SK-N-SH (cell line): ENCODE results near the gene TESMIN. TPM values are rescaled to one million over a fixed set of nuclear protein-coding genes. Genes with fewer than 3 reads are reported as not detected.

Source experiments
- CTCF ChIA-PET: fragments of 300-600, 350-600 bp; formaldehyde crosslinking; extraction: SDS; loops from one replicate; lab custom pipeline; 2021; lab: Yijun Ruan, JAX
- POLR2A ChIA-PET: fragments of 350-600 bp; sonication (Branson Sonifier 250); formaldehyde crosslinking; extraction: SDS; loops from one replicate; lab custom pipeline; 2020; ENCODE audit warnings: antibody characterized with exemption, inconsistent platforms; lab: Yijun Ruan, JAX
- DNase-seq: peaks from one replicate; pipeline ENCODE4 v3.0.0; 2012
- H2AFZ ChIP-seq: fragments of 200-600 bp; sonication (generic); 2 replicates; pipeline ENCODE4 v1.8.1; 2016; ENCODE audit warnings: antibody characterized with exemption, mild to moderate bottlenecking, low read depth
- H3F3A ChIP-seq: fragments of 200-600 bp; sonication (generic); replicated peaks from 2 replicates; pipeline ENCODE3; 2016; ENCODE audit warnings: antibody characterized with exemption, mild to moderate bottlenecking; ENCODE audit not compliant: insufficient read depth
- H3K27ac ChIP-seq, 2 experiments: fragments of 200-500 bp in 1 of 2; fragments of 200-600 bp in 1 of 2; sonication (Bioruptor generic) in 1 of 2; sonication (generic), shearing (Covaris generic) in 1 of 2; 2 replicates each; pipeline versions ENCODE4 v1.5.1 to v1.6.1; 2014 to 2016; ENCODE audit warnings: low read depth in 2 of 2, inconsistent platforms in 1 of 2, low read length in 1 of 2, mild to moderate bottlenecking in 1 of 2, mixed read lengths in 1 of 2
- H3K27me3 ChIP-seq: fragments of 200-600 bp; sonication (generic), shearing (Covaris generic); 2 replicates; pipeline ENCODE4 v1.6.1; 2016; ENCODE audit warnings: mixed run types; ENCODE audit not compliant: insufficient read depth
- H3K36me3 ChIP-seq, 2 experiments: fragments of 200-500 bp in 1 of 2; fragments of 200-600 bp in 1 of 2; sonication (Bioruptor generic) in 1 of 2; sonication (generic) in 1 of 2; replicated peaks in 1 of 2; 2 replicates each; pipeline versions ENCODE3 to v1.5.1; 2014 to 2016; ENCODE audit warnings: low read length in 1 of 2, mild to moderate bottlenecking in 1 of 2; ENCODE audit not compliant: insufficient read depth in 2 of 2, control insufficient read depth in 1 of 2
- H3K4me1 ChIP-seq, 2 experiments: fragments of 200-500 bp in 1 of 2; fragments of 200-600 bp in 1 of 2; sonication (Bioruptor generic) in 1 of 2; sonication (generic), shearing (Covaris generic) in 1 of 2; 2 replicates each; pipeline versions ENCODE4 v1.5.1 to v1.6.1; 2014 to 2016; ENCODE audit warnings: low read depth in 1 of 2, low read length in 1 of 2, mixed run types in 1 of 2; ENCODE audit not compliant: insufficient read depth in 2 of 2, control insufficient read depth in 1 of 2
- H3K4me2 ChIP-seq: fragments of 200-600 bp; sonication (generic), shearing (Covaris generic); 2 replicates; pipeline ENCODE4 v1.6.1; 2017; ENCODE audit warnings: mixed run types
- H3K4me3 ChIP-seq, 2 experiments: fragments of 200-500 bp in 1 of 2; fragments of 200-600 bp in 1 of 2; sonication (Bioruptor generic) in 1 of 2; sonication (generic), shearing (Covaris generic) in 1 of 2; 2 replicates each; pipeline versions ENCODE4 v1.5.1 to v1.8.1; 2014 to 2016; ENCODE audit warnings: low read depth in 2 of 2, inconsistent platforms in 1 of 2, low read length in 1 of 2, mild to moderate bottlenecking in 1 of 2, mixed read lengths in 1 of 2, moderate library complexity in 1 of 2
- H3K79me2 ChIP-seq: fragments of 200-600 bp; sonication (generic); 2 replicates; pipeline ENCODE4 v1.8.1; 2017; ENCODE audit warnings: mild to moderate bottlenecking; ENCODE audit not compliant: insufficient read depth
- H3K9ac ChIP-seq: fragments of 200-600 bp; sonication (generic); 2 replicates; pipeline ENCODE4 v1.6.1; 2017; ENCODE audit warnings: mixed run types
- H3K9me2 ChIP-seq: fragments of 200-600 bp; sonication (generic); 2 replicates; pipeline ENCODE4 v1.6.1; 2017; ENCODE audit warnings: mixed run types
- H3K9me3 ChIP-seq: fragments of 200-600 bp; sonication (generic); 2 replicates; pipeline ENCODE4 v1.6.1; 2017; ENCODE audit warnings: mixed run types, mild to moderate bottlenecking, moderate library complexity
- H4K20me1 ChIP-seq: fragments of 200-600 bp; sonication (generic); 2 replicates; pipeline ENCODE4 v1.6.1; 2017; ENCODE audit warnings: mild to moderate bottlenecking, mixed run types; ENCODE audit not compliant: insufficient read depth
- CHD2 ChIP-seq: fragments of 150-350 bp; IDR thresholded peaks from 2 replicates; pipeline ENCODE4 v1.6.1; 2018; ENCODE audit warnings: low read length; ENCODE audit not compliant: partially characterized antibody
- CTCF ChIP-seq: fragments of 200-600 bp; sonication (generic); IDR thresholded peaks from 2 replicates; pipeline ENCODE4 v1.6.1; 2017; ENCODE audit warnings: antibody characterized with exemption, mild to moderate bottlenecking, moderate library complexity
- ELF1 ChIP-seq: IDR thresholded peaks from 2 replicates; pipeline ENCODE4 v1.4.0; 2012
- EP300 ChIP-seq, 2 experiments: IDR thresholded peaks; 2 replicates each; pipeline versions ENCODE4 v1.4.0 to v1.6.1; 2012; ENCODE audit warnings: borderline replicate concordance in 1 of 2, low read depth in 1 of 2, low read length in 1 of 2
- EZH2phosphoT487 ChIP-seq: fragments of 200-600 bp; sonication (generic); IDR thresholded peaks from 2 replicates; pipeline ENCODE4 v1.6.1; 2017; ENCODE audit warnings: low read depth, mixed run types, mild to moderate bottlenecking, antibody characterized with exemption, moderate library complexity, borderline replicate concordance
- GABPA ChIP-seq: IDR thresholded peaks from 2 replicates; pipeline ENCODE4 v1.4.0; 2012; ENCODE audit warnings: low read depth, mild to moderate bottlenecking
- IRF3 ChIP-seq: fragments of 150-350 bp; IDR thresholded peaks from 2 replicates; pipeline ENCODE4 v1.6.1; 2016; ENCODE audit warnings: mild to moderate bottlenecking, low read depth, low read length
- JUND ChIP-seq: IDR thresholded peaks from 2 replicates; pipeline ENCODE4 v1.4.0; 2012
- NFIC ChIP-seq: IDR thresholded peaks from 2 replicates; pipeline ENCODE4 v1.4.0; 2012; ENCODE audit warnings: borderline replicate concordance
- PBX3 ChIP-seq: IDR thresholded peaks from 2 replicates; pipeline ENCODE4; 2012
- POLR2AphosphoS5 ChIP-seq: IDR thresholded peaks from 2 replicates; pipeline ENCODE4 v1.6.1; 2012; ENCODE audit warnings: low read depth, low read length
- RAD21 ChIP-seq: IDR thresholded peaks from 2 replicates; pipeline ENCODE4 v1.6.1; 2012; ENCODE audit warnings: mild to moderate bottlenecking, low read length
- RCOR1 ChIP-seq: fragments of 150-350 bp; IDR thresholded peaks from 2 replicates; pipeline ENCODE4 v1.6.1; 2017; ENCODE audit warnings: antibody characterized with exemption, low read length
- REST ChIP-seq: IDR thresholded peaks from 2 replicates; pipeline ENCODE4 v1.6.1; 2012; ENCODE audit warnings: mild to moderate bottlenecking, low read depth, low read length, moderate library complexity
- RFX5 ChIP-seq: IDR thresholded peaks from 2 replicates; pipeline ENCODE4 v1.6.1; 2012; ENCODE audit warnings: mild to moderate bottlenecking, improper control_type of control experiment, low read length
- RXRA ChIP-seq: IDR thresholded peaks from 2 replicates; pipeline ENCODE4 v1.4.0; 2012; ENCODE audit warnings: low read depth, mild to moderate bottlenecking, borderline replicate concordance
- SIN3A ChIP-seq: IDR thresholded peaks from 2 replicates; pipeline ENCODE4 v1.6.1; 2012; ENCODE audit warnings: low read depth, mild to moderate bottlenecking, low read length, moderate library complexity, borderline replicate concordance
- TCF12 ChIP-seq: IDR thresholded peaks from 2 replicates; pipeline ENCODE4 v1.4.0; 2012
- USF1 ChIP-seq: IDR thresholded peaks from 2 replicates; pipeline ENCODE4 v1.4.0; 2012; ENCODE audit warnings: low read depth, borderline replicate concordance
- WGBS: methylation state at CpG from one replicate; pipeline ENCODE4 v1.1.6; 2017; ENCODE audit warnings: low lambda C conversion rate; 5-methylcytosine and 5-hydroxymethylcytosine counted together
- polyA plus RNA-seq, 3 experiments: library from polyadenylated mRNA; depleted of rRNA; stranded (reverse); fragments of >200 nt; gene quantifications; 2 replicates each; pipeline ENCODE4 v1.2.3, GENCODE V29; 2012

The TESMIN gene
- polyA plus RNA-seq, 1 of the 3 experiments (the other 2 are of a cell fraction), result 3.5 TPM

GRCh38 chr11:68741463-68741862 lies 9.9 kb downstream of the TESMIN start (continued):
- TF ChIP-seq REST, result no peak
- TF ChIP-seq USF1, result no peak
- no peak for TF ChIP-seq TCF12
- TF ChIP-seq EZH2phosphoT487, result no peak

- ChIA-PET CTCF (no interaction called here), POLR2A (no interaction called here)
- Histone ChIP-seq H3K4me1 (peaks cover 0 to 9% of the 10 kb centered on the region in 2 experiments; a peak in 1 of 4 replicates), H3F3A (no peaks in the 10 kb centered on the region), H3K9ac (no peak overlapping the region), H3K79me2 (no peaks in the 10 kb centered on the region), H3K9me3 (no peaks in the 10 kb centered on the region), H3K4me2 (no peak overlapping the region), H4K20me1 (no peaks in the 10 kb centered on the region), H3K9me2 (no peaks in the 10 kb centered on the region), H3K27me3 (no peaks in the 10 kb centered on the region), H3K4me3 (no peak overlapping the region), H3K27ac (no peak overlapping the region), H3K36me3 (no peaks in the 10 kb centered on the region), H2AFZ (no peak overlapping the region)
- TF ChIP-seq RFX5 (no peak), REST (no peak), ELF1 (no peak), EZH2phosphoT487 (no peak), RXRA (no peak), PBX3 (no peak), EP300 (IDR thresholded peaks at IDR 0.05; ENCODE audit: borderline replicate concordance in 1 of 2, low read depth in 1 of 2, low read length in 1 of 2) (no peak), RCOR1 (no peak), JUND (no peak), IRF3 (no peak), GABPA (no peak), RAD21 (no peak), SIN3A (no peak), CHD2 (no peak), CTCF (no peak), NFIC (no peak), POLR2AphosphoS5 (no peak)
- WGBS, result 88% methylated on average over 6 of the region's 6 CpGs
- DNase-seq, result no peak
Measured at GRCh38 chr11:68735646-68736045, 15.7 kb downstream of the TESMIN start.
